Lower leg skin (tissue), 3 donors: ENCODE measurements around the gene EEF1AKMT3.

Experiments used
- POLR2A ChIP-seq, 2 donors: fragments of 450-650 bp; IDR thresholded peaks; one replicate each; pipeline ENCODE4 v1.6.1; 2016 to 2017; ENCODE audit warnings: antibody characterized with exemption in 2 of 2, mild to moderate bottlenecking in 1 of 2, moderate library complexity in 1 of 2
- TF ChIP-seq, protein P1 (sequence below), 3 donors: fragments of 450-650 bp; IDR thresholded peaks; one replicate each; pipeline ENCODE4 v1.5.1; 2016; ENCODE audit warnings: antibody characterized with exemption in 3 of 3, mild to moderate bottlenecking in 3 of 3, moderate library complexity in 2 of 3

DNA sequence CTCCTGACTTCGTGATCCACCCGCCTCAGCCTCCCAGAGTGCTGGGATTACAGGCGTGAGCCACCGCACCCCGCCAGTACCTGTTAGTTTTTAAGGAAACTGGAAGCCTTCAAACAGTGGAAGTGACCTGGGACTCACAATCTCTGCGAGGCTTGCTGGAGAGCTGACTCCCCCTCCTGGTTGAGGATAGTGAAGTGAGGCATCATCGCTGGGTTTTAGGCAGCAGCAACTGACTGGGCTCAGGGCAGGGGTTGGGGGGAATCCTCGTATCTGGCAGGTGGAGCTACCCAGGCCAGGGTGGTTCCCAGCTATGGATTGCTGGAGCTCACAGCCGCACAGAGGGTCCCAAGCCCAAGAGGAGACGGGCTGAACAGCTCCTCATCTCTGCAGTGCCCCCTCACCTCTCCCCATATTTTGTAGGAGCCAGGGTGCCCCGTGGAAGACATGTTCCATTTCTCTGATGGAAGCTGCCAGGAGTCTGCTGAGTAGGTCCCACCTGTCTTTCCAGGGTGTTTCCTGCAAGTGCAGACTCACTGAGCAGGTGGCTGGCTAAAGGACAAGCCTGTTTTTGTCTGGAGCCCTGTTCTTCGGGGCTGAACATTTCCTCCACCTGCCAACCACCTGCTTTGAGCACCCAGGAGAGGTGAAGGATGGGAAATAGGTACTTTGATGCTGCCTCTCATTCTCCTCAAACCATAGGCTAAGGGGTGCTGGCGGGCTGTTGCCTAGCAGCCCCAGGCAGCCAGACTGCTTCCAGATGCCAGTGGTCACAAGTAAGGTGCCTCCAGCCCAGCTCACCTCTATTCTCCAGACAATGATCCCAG lies 43.0 kb downstream of the EEF1AKMT3 start:
- no peak for TF ChIP-seq POLR2A (IDR thresholded peaks at IDR 0.05)
- TF ChIP-seq, protein P1, sequence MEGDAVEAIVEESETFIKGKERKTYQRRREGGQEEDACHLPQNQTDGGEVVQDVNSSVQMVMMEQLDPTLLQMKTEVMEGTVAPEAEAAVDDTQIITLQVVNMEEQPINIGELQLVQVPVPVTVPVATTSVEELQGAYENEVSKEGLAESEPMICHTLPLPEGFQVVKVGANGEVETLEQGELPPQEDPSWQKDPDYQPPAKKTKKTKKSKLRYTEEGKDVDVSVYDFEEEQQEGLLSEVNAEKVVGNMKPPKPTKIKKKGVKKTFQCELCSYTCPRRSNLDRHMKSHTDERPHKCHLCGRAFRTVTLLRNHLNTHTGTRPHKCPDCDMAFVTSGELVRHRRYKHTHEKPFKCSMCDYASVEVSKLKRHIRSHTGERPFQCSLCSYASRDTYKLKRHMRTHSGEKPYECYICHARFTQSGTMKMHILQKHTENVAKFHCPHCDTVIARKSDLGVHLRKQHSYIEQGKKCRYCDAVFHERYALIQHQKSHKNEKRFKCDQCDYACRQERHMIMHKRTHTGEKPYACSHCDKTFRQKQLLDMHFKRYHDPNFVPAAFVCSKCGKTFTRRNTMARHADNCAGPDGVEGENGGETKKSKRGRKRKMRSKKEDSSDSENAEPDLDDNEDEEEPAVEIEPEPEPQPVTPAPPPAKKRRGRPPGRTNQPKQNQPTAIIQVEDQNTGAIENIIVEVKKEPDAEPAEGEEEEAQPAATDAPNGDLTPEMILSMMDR (IDR thresholded peaks at IDR 0.05): no peak
